Skeletal muscle satellite cell (primary cell): ENCODE data around the gene LRBA. TPM values are rescaled to one million over a fixed set of nuclear protein-coding genes. Genes with fewer than 3 reads are reported as not detected.
"Not testable (repeated sequence)": the region's sequence is repeated elsewhere in the genome, so short reads cannot be mapped to it uniquely, and the experiment has no call there.

Experiments used
- H3K27me3 ChIP-seq: 2 replicates; pipeline ENCODE4 v1.7.0; 2013; ENCODE audit warnings: low read length; ENCODE audit not compliant: control insufficient read depth, insufficient read depth
- H3K36me3 ChIP-seq: 2 replicates; pipeline ENCODE4 v1.7.0; 2013; ENCODE audit warnings: mild to moderate bottlenecking, control low read depth, low read length; ENCODE audit not compliant: insufficient read depth
- H3K4me1 ChIP-seq: 2 replicates; pipeline ENCODE4 v1.7.0; 2013; ENCODE audit warnings: low read length; ENCODE audit not compliant: control insufficient read depth, insufficient read depth
- H3K4me2 ChIP-seq: 2 replicates; pipeline ENCODE4 v1.7.0; 2013; ENCODE audit warnings: mild to moderate bottlenecking, low read length
- H3K4me3 ChIP-seq: 2 replicates; pipeline ENCODE4 v1.7.0; 2013; ENCODE audit warnings: low read length
- H3K9ac ChIP-seq: 2 replicates; pipeline ENCODE4 v1.7.0; 2013; ENCODE audit warnings: mild to moderate bottlenecking, low read depth, low read length, moderate library complexity
- H3K9me3 ChIP-seq: replicated peaks from 2 replicates; pipeline ENCODE4 v1.7.0; 2013; ENCODE audit warnings: mild to moderate bottlenecking, control low read depth, low read length
- total RNA-seq: library from RNA; depleted of rRNA; stranded (reverse); fragments of >200 nt; gene quantifications from 2 replicates; pipeline ENCODE4 v1.2.3, GENCODE V29; 2012; rRNA removed

Gene LRBA, protein sequence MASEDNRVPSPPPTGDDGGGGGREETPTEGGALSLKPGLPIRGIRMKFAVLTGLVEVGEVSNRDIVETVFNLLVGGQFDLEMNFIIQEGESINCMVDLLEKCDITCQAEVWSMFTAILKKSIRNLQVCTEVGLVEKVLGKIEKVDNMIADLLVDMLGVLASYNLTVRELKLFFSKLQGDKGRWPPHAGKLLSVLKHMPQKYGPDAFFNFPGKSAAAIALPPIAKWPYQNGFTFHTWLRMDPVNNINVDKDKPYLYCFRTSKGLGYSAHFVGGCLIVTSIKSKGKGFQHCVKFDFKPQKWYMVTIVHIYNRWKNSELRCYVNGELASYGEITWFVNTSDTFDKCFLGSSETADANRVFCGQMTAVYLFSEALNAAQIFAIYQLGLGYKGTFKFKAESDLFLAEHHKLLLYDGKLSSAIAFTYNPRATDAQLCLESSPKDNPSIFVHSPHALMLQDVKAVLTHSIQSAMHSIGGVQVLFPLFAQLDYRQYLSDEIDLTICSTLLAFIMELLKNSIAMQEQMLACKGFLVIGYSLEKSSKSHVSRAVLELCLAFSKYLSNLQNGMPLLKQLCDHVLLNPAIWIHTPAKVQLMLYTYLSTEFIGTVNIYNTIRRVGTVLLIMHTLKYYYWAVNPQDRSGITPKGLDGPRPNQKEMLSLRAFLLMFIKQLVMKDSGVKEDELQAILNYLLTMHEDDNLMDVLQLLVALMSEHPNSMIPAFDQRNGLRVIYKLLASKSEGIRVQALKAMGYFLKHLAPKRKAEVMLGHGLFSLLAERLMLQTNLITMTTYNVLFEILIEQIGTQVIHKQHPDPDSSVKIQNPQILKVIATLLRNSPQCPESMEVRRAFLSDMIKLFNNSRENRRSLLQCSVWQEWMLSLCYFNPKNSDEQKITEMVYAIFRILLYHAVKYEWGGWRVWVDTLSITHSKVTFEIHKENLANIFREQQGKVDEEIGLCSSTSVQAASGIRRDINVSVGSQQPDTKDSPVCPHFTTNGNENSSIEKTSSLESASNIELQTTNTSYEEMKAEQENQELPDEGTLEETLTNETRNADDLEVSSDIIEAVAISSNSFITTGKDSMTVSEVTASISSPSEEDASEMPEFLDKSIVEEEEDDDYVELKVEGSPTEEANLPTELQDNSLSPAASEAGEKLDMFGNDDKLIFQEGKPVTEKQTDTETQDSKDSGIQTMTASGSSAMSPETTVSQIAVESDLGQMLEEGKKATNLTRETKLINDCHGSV (N-terminal part only)
- 31.2 and 39.3 TPM in 2 replicates for total RNA-seq

DNA sequence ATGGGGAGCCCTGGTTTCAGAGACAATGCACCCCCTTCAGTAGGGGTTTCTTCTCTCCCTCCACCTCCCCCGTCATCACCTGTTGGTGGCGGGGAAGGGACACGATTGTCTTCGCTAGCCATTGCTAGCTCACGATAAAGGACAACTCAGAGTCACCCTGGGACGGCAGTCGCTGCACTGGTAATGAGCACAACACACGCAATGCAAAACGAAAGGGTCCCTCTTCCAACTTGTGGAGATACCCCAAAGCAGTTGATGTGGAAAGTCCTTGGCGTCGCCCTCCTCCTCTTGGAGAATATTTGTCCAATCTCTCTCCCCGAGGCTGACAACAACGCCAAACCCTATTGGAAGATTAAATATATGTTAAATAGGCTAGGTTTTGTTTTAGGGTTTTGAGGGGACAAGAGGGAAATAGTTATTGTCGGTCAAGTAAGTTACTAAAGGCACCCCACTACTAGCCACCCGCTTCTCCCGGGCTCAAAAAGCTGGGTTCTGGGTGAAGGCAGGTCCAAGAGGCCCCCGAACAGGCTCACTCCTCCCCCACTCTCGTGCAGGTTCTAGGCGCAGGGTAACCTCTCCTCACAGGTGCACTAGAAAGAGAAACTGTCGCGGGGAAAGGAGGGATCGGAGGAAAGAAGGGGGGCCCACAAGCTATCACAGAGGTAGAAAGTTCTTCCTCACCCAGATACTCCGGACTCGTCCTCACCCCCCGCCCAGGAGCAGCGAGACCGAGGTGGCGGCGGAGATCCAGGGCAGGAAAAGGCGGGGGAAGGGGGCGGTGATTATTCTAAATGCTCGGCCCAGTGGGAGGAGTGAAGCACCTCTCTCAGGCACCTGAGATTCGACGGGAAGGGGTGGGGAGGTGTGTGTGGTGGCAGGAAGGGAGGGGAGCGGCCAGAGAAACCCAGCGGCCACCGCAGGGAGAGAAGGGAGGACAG, at the start of gene LRBA:
Gene LRBA (minus strand): TSS at position 764 of the 938 bp plus-strand sequence. CDS start 642 bp downstream, at position 122.
- H3K9ac ChIP-seq = peak within 1 kb of the TSS; percentile 87
- peaks cover 8% of the 10 kb centered on the region for H3K4me1 ChIP-seq
- H3K36me3 ChIP-seq = no peaks in the 10 kb centered on the region
- no peaks in the 10 kb centered on the region for H3K27me3 ChIP-seq
- H3K9me3 ChIP-seq = no peaks in the 10 kb centered on the region
- peak within 1 kb of the TSS; percentile 98 for H3K4me2 ChIP-seq
- H3K4me3 ChIP-seq = peak within 1 kb of the TSS; percentile 95

DNA sequence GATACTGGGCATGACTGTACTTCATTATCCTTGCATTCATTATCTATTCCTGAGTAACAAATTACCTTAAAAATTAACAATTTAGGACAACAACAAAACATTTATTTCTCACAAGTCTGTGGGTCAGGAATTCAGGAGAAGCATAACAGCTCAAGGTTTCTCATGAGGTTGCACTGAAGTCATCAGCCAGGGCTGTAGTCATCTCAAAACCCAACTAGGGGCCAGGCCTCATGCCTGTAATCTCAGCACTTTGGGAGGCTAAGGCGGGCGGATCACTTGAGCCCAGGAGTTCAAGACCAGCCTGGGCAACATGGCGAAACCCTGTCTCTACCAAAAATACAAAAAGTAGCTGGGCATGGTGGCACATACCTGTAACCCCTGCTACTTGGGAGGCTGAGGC, 48.1 kb upstream of the LRBA start:
- H3K27me3 ChIP-seq, H3K9ac ChIP-seq, H3K9me3 ChIP-seq, H3K4me3 ChIP-seq, H3K4me2 ChIP-seq, H3K4me1 ChIP-seq, H3K36me3 ChIP-seq: not testable (repeated sequence)

DNA sequence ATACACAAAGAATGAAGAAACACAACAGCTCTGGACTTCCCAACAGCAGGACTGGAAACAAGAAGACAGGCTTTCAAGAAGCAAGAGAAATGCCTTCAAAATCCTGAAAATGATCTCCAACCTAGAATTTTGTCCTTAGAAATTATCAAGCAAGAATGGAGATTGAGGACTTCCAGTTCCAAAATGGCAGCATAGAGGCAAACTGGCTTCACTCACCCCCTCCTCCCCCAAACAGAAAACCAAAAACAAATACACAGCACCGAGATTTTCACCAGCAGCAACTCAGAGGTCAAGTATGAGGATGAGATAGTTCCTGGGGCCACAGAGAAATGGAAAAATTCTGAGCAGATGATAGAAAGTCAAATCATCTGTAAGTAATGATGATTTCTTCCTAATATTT, 40.5 kb upstream of the LRBA start:
- no peak overlapping the region for H3K4me3 ChIP-seq
- H3K36me3 ChIP-seq = no peaks in the 10 kb centered on the region
- no peak overlapping the region for H3K4me2 ChIP-seq
- no peak overlapping the region for H3K9ac ChIP-seq
- no peaks in the 10 kb centered on the region for H3K27me3 ChIP-seq
- no peaks in the 10 kb centered on the region for H3K4me1 ChIP-seq
- no peaks in the 10 kb centered on the region for H3K9me3 ChIP-seq

DNA sequence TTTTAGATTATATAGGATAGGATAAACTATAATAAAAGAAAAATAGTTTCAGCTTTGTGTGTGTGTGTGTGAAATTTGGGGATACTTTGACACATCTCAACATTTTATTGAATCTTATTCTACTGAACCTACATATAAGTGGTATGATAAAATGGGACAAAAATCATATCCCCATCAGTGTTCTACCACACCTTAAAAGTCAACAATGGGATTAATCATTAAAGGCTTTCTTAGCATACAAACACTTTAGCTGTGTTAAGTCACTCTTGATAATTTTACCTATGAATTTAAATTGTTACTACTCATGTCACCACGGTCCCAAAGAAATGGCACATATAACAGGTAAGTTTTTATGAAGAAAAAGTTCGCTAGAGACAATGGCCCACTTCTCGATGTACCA, 37.7 kb upstream of the LRBA start:
- Histone ChIP-seq H3K9me3 (no peaks in the 10 kb centered on the region), H3K4me3 (no peak overlapping the region), H3K4me1 (no peaks in the 10 kb centered on the region), H3K36me3 (no peaks in the 10 kb centered on the region), H3K9ac (no peak overlapping the region), H3K4me2 (no peak overlapping the region), H3K27me3 (no peaks in the 10 kb centered on the region)

DNA sequence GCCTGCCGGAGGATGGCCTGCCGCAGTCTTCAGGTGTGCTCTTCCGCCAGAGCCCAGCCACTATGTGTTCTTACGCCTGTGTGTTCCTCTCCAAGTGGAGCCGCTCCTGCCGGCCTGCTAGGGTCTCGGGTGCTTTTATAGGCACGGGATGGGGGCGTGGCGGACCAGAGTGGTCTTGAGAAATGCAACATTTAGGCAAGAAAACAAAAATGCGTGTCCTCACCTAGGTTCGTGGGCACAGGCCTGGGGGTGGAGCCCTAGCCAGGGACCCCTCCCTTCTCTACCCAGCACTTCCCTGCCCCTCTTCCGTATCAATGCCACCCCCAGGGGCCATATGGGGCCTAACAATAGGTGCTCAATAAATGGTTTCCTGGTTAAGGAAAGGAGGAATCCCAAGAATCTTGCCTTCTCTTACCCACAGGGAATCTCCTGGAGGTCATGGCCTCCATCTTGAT, 34.4 kb upstream of the LRBA start:
- Histone ChIP-seq H3K27me3 (no peaks in the 10 kb centered on the region), H3K4me2 (no peak overlapping the region), H3K4me1 (no peaks in the 10 kb centered on the region), H3K36me3 (no peaks in the 10 kb centered on the region), H3K9ac (no peak overlapping the region), H3K4me3 (no peak overlapping the region), H3K9me3 (no peaks in the 10 kb centered on the region)

DNA sequence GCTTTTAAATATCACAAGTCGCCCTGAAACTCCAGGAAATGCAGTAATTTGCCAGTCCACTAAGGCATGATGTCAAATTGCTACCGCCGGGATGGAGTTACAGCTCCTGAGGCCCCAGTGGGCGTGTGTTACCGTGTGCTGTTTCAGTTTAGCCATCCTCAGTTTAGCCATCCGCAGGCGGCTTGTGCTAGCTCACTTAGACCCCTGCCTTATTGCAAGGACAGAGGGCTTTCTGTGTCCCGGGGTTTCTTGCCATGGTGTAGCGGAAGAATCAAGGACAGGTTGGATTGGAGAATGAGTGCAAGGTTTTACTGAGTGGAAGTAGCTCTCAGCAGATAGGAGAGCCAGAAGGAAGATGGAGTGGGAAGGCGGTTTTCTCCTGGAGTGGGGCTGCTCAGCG, 33.8 kb upstream of the LRBA start:
- no peaks in the 10 kb centered on the region for H3K4me1 ChIP-seq
- H3K4me3 ChIP-seq = no peak overlapping the region
- no peaks in the 10 kb centered on the region for H3K36me3 ChIP-seq
- no peak overlapping the region for H3K9ac ChIP-seq
- no peaks in the 10 kb centered on the region for H3K27me3 ChIP-seq
- no peaks in the 10 kb centered on the region for H3K9me3 ChIP-seq
- H3K4me2 ChIP-seq = no peak overlapping the region

DNA sequence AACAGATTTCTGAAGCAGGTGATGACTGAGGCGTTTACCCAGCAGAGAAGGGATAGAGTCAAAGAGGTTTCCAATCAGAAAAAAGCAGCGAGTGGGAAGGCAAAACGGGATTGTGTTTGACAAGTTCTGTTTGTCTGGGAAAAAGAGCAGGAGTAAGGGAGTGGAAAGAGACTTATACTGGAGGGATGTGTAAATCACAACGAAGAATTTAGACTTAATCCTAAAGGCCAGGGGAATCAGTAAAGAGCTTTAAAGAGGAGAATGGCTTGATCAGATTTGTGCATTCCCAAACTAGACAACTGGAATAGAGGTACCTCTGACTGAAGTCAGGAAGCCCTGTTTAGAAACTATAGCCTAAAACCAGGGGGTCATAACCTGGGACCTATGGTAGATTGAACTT, 31.5 kb upstream of the LRBA start:
- Histone ChIP-seq H3K9ac (no peak overlapping the region), H3K9me3 (no peaks in the 10 kb centered on the region), H3K4me3 (no peak overlapping the region), H3K4me2 (no peak overlapping the region), H3K27me3 (no peaks in the 10 kb centered on the region), H3K36me3 (no peaks in the 10 kb centered on the region), H3K4me1 (no peaks in the 10 kb centered on the region)

DNA sequence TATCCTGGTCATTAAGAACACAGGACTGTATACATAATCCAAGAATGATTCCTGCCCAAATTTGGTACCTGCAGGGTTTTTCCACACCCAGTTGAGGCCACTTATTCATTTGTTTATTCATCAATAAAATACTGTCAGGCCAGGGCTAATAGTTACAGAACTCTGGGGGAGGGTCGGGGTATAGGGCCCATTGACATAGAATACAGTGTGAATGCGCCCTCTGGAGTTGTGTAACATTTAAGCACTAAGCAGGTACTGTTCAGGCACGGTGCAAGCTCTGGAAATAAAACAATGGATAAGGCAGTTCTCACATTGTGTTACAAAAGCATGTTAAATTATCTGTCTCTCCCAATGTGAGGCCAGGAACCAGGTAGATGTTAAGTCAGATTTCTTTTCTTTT, 30.8 kb upstream of the LRBA start:
- Histone ChIP-seq H3K4me3 (no peak overlapping the region), H3K4me1 (no peaks in the 10 kb centered on the region), H3K4me2 (no peak overlapping the region)

DNA sequence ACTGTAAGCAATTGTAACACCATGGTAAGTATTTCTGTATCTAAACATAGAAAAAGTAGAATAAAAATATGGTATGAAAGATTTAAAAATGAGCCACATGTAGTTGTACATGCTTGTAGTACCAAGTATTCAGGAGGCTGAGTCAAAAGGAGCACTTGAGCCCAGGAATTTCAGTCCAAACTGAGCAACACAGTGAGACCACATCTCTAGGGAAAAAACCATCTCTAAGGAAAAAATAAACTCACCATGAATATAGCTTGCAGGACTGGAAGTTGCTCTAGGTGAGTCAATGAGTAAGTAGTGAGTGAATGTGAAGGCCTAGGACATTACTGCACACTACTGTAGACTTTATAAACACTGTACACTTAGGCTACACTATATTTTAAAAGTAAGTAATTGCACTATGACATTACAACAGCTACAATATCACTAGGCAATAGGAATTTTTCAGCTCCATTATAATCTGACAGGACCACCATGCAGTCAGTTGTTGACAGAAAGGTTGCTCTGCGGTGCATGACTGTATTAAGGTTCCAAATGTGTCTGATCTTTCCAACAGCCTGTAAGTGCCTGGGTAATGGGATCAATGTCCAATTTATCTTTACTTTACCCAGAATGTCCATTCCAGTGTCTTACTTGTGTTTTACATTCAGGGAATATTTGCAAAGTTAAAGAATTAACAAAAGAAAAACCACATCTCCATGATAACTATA, 28.9 kb upstream of the LRBA start:
- H3K4me3 ChIP-seq = no peak overlapping the region
- no peak overlapping the region for H3K9ac ChIP-seq
- no peaks in the 10 kb centered on the region for H3K9me3 ChIP-seq
- no peak overlapping the region for H3K4me2 ChIP-seq
- no peaks in the 10 kb centered on the region for H3K4me1 ChIP-seq
- no peaks in the 10 kb centered on the region for H3K36me3 ChIP-seq
- H3K27me3 ChIP-seq = no peaks in the 10 kb centered on the region

More for the DNA sequence above, 30.8 kb upstream of the LRBA start:
- Histone ChIP-seq H3K9ac (no peak overlapping the region), H3K36me3 (no peaks in the 10 kb centered on the region), H3K27me3 (no peaks in the 10 kb centered on the region), H3K9me3 (no peaks in the 10 kb centered on the region)

DNA sequence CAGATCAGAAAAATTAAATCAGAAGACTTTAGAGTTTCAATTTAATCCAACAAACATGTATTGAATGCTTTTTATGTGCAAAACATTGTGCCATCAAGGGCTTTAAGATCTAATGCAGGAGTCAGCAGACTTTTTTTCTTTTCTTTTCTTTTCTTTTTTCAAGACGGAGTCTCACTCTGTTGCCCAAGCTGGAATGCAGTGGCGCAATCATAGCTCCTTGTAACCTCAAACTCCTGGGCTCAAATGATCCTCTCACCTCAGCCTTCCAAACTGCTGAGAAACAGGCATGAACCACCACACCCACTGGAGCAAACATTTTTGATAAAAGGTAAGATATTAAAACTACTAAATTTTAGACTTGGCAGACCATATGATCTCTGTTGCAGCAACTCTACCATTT, 24.6 kb upstream of the LRBA start:
- Histone ChIP-seq H3K4me2 (no peak overlapping the region), H3K36me3 (no peaks in the 10 kb centered on the region), H3K27me3 (no peaks in the 10 kb centered on the region), H3K9me3 (no peaks in the 10 kb centered on the region), H3K4me1 (no peaks in the 10 kb centered on the region), H3K9ac (no peak overlapping the region), H3K4me3 (no peak overlapping the region)
